ENCODE measurements around the gene ERVMER34-1.

Gene ERVMER34-1

GRCh38 chr4:52750819-52751486, at the start of gene ERVMER34-1:
Gene ERVMER34-1, minus strand, starts transcription at chr4:52751425. Its CDS starts 5,905 bp downstream, at chr4:52745520.
- DNase-seq, result peak; percentile 26

GRCh38 chr4:52799813-52800212, 48.6 kb upstream of the ERVMER34-1 start:
- DNase-seq, result no peak

DNA sequence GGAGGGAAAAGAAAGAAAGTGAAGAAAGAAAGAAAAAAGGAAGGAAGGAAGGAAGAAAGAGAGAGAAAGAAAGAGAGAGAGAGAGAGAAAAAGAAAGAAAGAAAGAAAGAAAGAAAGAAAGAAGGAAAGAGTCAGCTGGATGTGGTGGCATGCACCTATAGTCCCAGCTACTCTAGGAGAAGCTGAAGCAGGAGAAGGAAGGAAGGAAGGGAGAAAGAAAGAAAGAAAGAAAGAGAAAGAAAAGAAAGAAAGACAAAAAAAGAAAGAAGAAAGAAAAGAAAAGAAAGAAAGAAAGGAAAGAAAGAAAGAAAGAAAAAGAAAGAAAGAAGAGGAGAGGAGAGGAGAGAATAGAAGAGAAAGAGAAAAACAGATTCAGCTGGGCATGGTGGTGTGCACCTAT, 44.3 kb upstream of the ERVMER34-1 start:
- DNase-seq, result no peak

DNA sequence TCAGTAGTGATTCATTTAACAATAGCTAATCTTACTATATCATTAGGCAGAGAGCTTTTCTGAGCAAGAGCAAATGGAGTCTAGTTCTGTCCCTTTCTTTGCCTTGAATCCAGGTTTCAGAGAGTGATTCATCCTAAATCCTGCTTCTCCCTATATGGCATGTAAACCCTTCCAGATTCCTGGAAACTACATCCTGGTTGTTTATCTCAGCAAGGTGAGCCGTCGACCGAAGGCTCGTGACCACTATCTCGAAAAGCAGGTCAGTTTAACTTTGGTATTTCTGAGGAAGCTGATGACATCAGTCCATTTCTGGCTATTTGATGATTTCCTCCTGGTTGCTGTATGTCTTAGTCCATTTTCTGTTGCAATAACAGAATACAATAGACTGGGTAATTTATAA, 40.7 kb upstream of the ERVMER34-1 start:
- no peak for DNase-seq

GRCh38 chr4:52789774-52790173, 38.5 kb upstream of the ERVMER34-1 start:
- DNase-seq, result no peak

- no peak for DNase-seq
Measured at GRCh38 chr4:52788806-52789205, 37.6 kb upstream of the ERVMER34-1 start.

- DNase-seq, result no peak
Measured at GRCh38 chr4:52783069-52783468, 31.8 kb upstream of the ERVMER34-1 start.

GRCh38 chr4:52780617-52781354, 29.6 kb upstream of the ERVMER34-1 start:
- DNase-seq, result no peak

DNA sequence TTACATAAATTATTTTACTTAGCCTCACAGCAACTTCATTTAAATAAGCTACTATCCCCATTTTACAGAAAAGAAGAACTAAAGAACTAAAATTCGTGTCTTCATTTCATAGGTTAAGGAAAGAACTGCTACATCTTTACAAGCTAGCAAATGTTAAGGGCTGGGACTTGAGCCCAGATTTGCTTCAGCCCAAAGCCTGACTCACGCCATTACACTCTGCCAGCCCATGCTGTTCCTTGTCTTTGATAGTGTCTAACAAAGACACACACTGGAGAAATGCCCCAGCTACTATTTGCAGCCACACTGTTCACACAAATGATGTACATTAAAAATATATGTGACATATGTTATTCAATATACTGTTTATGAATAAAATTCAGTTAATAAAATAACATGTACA, 29.0 kb upstream of the ERVMER34-1 start:
- DNase-seq, result no peak

- no peak for DNase-seq
Measured at GRCh38 chr4:52760256-52760655, 9.0 kb upstream of the ERVMER34-1 start.

GRCh38 chr4:52755426-52755825, 4.2 kb upstream of the ERVMER34-1 start:
- DNase-seq, result no peak

GRCh38 chr4:52752936-52753335, 1.7 kb upstream of the ERVMER34-1 start:
- no peak for DNase-seq

DNA sequence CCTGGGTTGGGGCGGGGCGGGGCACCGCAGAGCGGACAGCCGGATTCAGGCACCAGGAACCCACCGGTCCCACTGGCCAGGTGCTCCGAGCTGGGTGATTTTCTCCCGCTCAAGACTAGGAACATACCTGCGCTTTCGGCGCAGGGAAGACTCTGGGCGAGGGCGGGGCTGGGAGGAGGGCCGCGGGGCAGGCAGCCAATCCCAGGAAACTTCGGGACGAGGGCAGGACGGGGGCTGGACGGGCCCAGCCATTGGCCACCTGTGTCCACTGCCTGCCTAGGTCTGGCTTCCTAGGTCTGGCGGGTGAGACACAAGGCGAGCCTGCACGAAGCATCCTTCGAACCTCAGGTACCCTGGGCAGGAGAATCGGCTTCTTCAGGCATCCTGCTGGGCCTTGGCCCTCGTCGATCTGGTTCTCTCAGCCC, 274 bp upstream of the ERVMER34-1 start:
- DNase-seq, result peak; percentile 26

DNA sequence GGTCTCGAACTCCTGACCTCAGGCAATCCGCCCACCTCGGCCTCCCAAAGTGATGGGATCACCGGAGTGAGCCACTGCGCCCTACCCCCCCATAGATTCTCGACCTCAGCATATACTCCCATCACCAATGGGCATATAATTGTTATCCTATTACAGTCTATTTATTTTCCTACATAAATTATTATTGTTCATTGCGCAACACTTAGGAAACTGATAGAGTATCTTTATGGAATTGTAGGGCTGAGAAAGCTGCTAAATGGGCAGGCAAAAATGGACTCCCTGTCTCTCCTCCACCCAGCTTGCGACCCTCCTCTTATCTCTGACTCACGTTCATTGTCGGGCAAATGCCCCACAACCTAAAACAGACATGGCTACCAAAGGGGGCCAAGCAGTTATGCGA, 1.0 kb downstream of the ERVMER34-1 start:
- DNase-seq, result no peak

DNA sequence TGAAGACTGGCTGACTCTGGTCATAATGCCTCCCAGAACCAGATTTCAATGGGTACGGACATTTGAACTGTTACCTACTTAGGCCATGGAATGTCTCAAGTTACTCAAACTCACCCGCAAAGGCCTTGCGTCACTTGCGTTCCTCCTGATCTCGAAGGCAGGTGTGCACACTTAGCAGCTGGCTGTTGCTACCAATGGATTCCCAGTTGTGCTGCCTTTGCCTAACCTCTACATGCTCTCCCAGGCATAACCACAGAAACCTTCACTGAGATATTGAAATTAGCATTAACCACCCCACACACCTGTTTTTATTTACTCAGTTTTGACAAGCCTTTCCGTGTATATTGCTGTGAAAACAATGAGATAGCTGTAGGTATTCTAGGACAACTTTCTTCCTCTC, 2.8 kb downstream of the ERVMER34-1 start:
- DNase-seq, result no peak

DNA sequence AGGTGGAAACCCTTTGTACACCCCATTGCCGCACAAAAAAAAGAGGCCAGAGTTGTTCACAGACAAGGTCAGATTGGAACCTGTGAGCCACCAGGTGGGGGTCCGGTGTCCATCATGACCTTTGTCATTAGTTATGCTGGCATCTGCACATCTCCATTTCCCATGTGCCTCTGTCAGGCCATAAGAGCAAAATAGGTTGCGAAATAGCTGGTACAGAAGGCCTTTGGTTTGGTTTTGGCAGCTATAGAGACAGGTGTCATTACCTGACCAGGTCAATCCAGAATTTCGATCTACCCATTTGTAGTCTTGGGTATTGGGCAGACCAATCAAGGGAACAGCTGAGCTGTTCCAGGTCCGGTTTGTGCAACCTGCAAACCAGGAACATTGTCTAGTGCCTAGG, 6.6 kb downstream of the ERVMER34-1 start:
- DNase-seq, result no peak

DNA sequence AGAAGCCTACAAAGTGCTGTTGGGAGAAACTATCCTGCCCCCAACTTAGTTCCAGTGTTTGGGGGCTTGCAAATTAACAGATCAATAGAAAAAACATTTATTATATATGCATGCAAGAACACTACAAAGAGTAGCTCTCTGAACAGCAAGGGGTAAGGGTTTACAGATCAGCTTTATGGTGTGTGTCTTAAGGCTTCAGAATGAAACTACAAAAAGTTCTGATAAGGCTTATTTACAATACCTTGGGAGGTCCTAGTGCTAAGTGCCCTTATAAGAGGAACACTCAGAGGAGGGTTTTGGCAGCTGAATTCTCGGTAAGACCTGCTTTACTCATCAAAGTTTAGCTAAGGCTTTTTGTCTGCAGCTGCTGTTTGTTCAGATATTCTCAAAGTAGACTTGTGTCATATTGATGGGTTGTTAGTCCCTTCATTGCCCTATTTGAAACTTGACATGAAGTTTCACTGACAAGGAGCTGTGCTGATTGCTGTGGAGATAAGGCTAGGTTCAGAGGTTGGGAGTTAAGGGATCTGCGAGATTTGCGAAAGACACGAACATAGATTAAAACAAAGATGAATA, 7.7 kb downstream of the ERVMER34-1 start:
- no peak for DNase-seq

GRCh38 chr4:52729586-52729985, 21.6 kb downstream of the ERVMER34-1 start:
- DNase-seq, result no peak

DNA sequence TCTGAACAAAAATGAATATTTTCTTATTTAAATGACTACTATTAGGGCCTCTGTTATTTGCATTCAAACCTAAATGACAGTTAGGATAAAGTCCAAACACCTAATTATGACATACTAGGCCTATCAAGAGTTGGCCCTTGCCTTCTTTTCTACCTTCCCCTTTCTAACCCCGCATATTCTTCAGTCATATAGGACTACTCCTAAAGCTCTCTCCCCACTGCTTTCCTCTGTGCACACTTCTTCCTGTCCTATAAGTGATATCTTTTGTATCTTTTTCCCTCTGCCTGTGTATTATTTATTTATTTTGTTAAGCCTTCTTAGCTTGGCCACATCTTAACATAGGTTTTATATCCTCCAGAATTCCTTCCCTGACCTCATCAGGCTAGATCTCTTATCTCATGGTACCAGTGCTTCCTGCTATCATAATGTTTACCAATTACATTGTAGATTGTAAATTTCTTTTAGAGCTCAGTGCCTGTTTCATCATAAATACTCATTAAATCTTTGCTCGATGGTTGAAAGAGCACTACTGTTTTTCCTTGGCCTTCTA, 22.5 kb downstream of the ERVMER34-1 start:
- DNase-seq, result no peak

DNA sequence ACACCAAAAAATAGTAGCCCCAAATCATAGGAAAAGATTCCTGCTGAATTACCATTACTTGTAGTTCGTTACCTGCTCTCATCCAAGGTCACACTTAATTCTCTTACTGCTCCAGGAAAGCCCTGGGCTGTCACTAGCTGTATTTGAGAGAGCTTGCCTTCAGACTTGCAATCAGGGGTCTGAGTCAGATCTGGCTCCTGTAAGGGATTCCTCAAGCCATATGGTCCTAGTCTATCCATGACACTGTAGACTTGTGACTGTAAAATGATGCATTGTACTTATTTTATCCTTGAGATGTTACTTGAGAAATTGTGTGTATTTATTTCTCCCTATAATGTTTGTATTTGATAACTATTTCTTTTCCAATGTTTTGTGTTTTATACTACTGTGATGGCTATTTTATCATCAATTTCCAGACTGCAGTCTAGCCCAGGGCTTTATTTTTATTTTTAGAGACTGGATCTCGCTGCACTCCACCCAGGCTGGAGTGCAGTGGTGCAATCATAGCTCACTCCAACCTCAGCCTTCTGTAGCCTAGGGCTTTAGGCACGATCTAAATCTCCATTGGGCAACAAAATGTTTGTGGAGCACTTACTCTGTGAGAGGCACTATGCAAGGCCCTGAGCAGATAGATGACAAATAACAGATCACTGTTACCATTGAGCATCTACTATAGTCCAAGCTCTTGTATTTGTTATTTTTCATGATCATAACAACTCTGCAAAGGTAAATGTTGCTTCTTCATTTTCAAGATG, 24.2 kb downstream of the ERVMER34-1 start:
- no peak for DNase-seq

GRCh38 chr4:52721968-52722815, 29.0 kb downstream of the ERVMER34-1 start:
- DNase-seq, result peak; percentile 85

GRCh38 chr4:52718123-52718522, 33.1 kb downstream of the ERVMER34-1 start:
- DNase-seq, result no peak

Measured in NCI-H2227 treated with DMSO at 0.1 percent for 48 hours (cell line).